HepG2 (cell line): ENCODE measurements around the gene MRGPRG. TPM values are rescaled to one million over a fixed set of nuclear protein-coding genes. Genes with fewer than 3 reads are reported as not detected.

ENCODE experiments used
- ATAC-seq: fragments of 200-7000 bp; cut with Tn5 transposase; 3 replicates; pipeline ENCODE4 v1.9.1; 2020; ENCODE audit warnings: mild to moderate bottlenecking, moderate library complexity
- BruUV-seq: library from RNA; stranded (reverse); fragments of 400-500 nt; replicated peaks from 2 replicates; lab custom pipeline; 2021; lab: Mats Ljungman, UMichigan
- CTCF ChIA-PET: fragments of 300-600 bp; formaldehyde crosslinking; extraction: SDS; loops from one replicate; lab custom pipeline; 2021; ENCODE audit warnings: low total read pairs, inconsistent platforms, low intra/inter-chr PET ratio; lab: Yijun Ruan, JAX
- POLR2A ChIA-PET: fragments of 350-600 bp; sonication (Branson Sonifier 250); formaldehyde crosslinking; loops from one replicate; lab custom pipeline; 2020; ENCODE audit warnings: antibody characterized with exemption, inconsistent platforms; lab: Yijun Ruan, JAX
- DNase-seq: peaks from one replicate; pipeline ENCODE4 v3.0.0-alpha.2; 2015; ENCODE audit warnings: low spot score
- FAIRE-seq: peaks from 3 replicates; lab custom pipeline; 2011; peaks lifted over from hg19 to GRCh38; lab: Jason Lieb, UNC
- H2AFZ ChIP-seq: one replicate; pipeline ENCODE4 v1.6.1; 2011; ENCODE audit warnings: low read length, inconsistent platforms
- H3K27ac ChIP-seq: fragments of 300-600 bp; 3 replicates; pipeline ENCODE4 v1.8.0; 2011; ENCODE audit warnings: mixed run types, mild to moderate bottlenecking, mixed read lengths, low read length, inconsistent platforms; ENCODE audit not compliant: insufficient read depth; ENCODE audit errors: extremely low read length
- H3K27me3 ChIP-seq, 2 experiments: fragments of 200-600 bp in 1 of 2; 2 replicates in 1 of 2; 3 replicates in 1 of 2; pipeline versions ENCODE4 v1.6.0 to v1.8.0; 2011; ENCODE audit warnings: low read length in 2 of 2, mild to moderate bottlenecking in 2 of 2, moderate library complexity in 2 of 2, inconsistent platforms in 1 of 2; ENCODE audit not compliant: insufficient read depth in 2 of 2, control insufficient read depth in 1 of 2
- H3K36me3 ChIP-seq, 2 experiments: fragments of 200-600 bp in 1 of 2; replicated peaks in 1 of 2; 2 replicates in 1 of 2; 3 replicates in 1 of 2; pipeline versions ENCODE4 v1.5.1 to v1.8.0; 2011; ENCODE audit warnings: low read length in 2 of 2, inconsistent platforms in 1 of 2; ENCODE audit not compliant: insufficient read depth in 2 of 2, control insufficient read depth in 1 of 2
- H3K4me1 ChIP-seq: 2 replicates; pipeline ENCODE4 v1.5.1; 2012; ENCODE audit warnings: low read length, inconsistent platforms; ENCODE audit not compliant: insufficient read depth
- H3K4me2 ChIP-seq: 2 replicates; pipeline ENCODE4 v1.6.0; 2011; ENCODE audit warnings: low read depth, low read length, inconsistent platforms
- H3K4me3 ChIP-seq, 3 experiments: fragments of 200-600 bp in 1 of 3; sonication (generic), shearing (Covaris generic) in 1 of 3; replicated peaks in 1 of 3; 2 replicates each; pipeline ENCODE4 v1.5.1; 2011 to 2016; ENCODE audit warnings: low read length in 3 of 3, inconsistent platforms in 2 of 3, low read depth in 2 of 3, mild to moderate bottlenecking in 2 of 3, control low read depth in 1 of 3, mixed read lengths in 1 of 3; ENCODE audit not compliant: insufficient read depth in 1 of 3
- H3K79me2 ChIP-seq: one replicate; pipeline ENCODE4 v1.6.1; 2011; ENCODE audit warnings: low read length, inconsistent platforms; ENCODE audit not compliant: insufficient read depth
- H3K9ac ChIP-seq: 2 replicates; pipeline ENCODE4 v1.6.0; 2011; ENCODE audit warnings: mild to moderate bottlenecking, low read depth, low read length, inconsistent platforms; ENCODE audit not compliant: insufficient read depth
- H3K9me3 ChIP-seq: 2 replicates; pipeline ENCODE4 v1.5.1; 2012; ENCODE audit warnings: mild to moderate bottlenecking, low read length
- H4K20me1 ChIP-seq: 2 replicates; pipeline ENCODE4 v1.6.0; 2011; ENCODE audit warnings: inconsistent platforms, mild to moderate bottlenecking, low read length, moderate library complexity; ENCODE audit not compliant: insufficient read depth
- ATF7-NPFF ChIP-seq: sonication (generic); formaldehyde crosslinking; IDR thresholded peaks from 2 replicates; pipeline ENCODE4 v1.8.1; 2023; ENCODE audit warnings: mild to moderate bottlenecking, low read depth, missing genetic modification reagents, moderate library complexity
- CBX2 ChIP-seq, 2 experiments: fragments of 200-600 bp in 1 of 2; sonication (generic); formaldehyde crosslinking in 1 of 2; IDR thresholded peaks; 2 replicates each; pipeline versions ENCODE4 v1.7.0 to v1.8.1; 2018 to 2022; ENCODE audit warnings: low read depth in 2 of 2, low read length in 1 of 2, mild to moderate bottlenecking in 1 of 2, missing genetic modification reagents in 1 of 2
- KDM1A ChIP-seq: IDR thresholded peaks from 2 replicates; pipeline ENCODE4 v1.6.1; 2016; ENCODE audit warnings: missing compliant biosample characterization
- MAFF ChIP-seq: IDR thresholded peaks from 2 replicates; pipeline ENCODE4 v1.6.1; 2011; ENCODE audit warnings: low read depth, low read length, improper control_type of control experiment
- NR1H2 ChIP-seq: sonication (generic); formaldehyde crosslinking; IDR thresholded peaks from 2 replicates; pipeline ENCODE4 v1.8.1; 2022; ENCODE audit warnings: low read depth, missing genetic modification reagents, borderline replicate concordance
- RBM39 ChIP-seq: fragments of 200-400 bp; formaldehyde crosslinking; IDR thresholded peaks from one replicate; pipeline ENCODE4 v1.6.1; 2018; ENCODE audit warnings: antibody characterized with exemption, mild to moderate bottlenecking, low read depth, low read length; ENCODE audit not compliant: poor library complexity, severe bottlenecking
- SAFB2 ChIP-seq: sonication (generic); formaldehyde crosslinking; IDR thresholded peaks from 2 replicates; pipeline ENCODE4 v1.5.1; 2020; ENCODE audit warnings: missing genetic modification reagents, low read depth, mild to moderate bottlenecking, borderline replicate concordance
- ZFP36L2 ChIP-seq: sonication (generic); formaldehyde crosslinking; IDR thresholded peaks from 2 replicates; pipeline ENCODE4 v1.4.0; 2020; ENCODE audit warnings: missing genetic modification reagents
- ZMYM3 ChIP-seq: sonication (generic); formaldehyde crosslinking; IDR thresholded peaks from 2 replicates; pipeline ENCODE4 v1.5.1; 2020; ENCODE audit warnings: mild to moderate bottlenecking, missing genetic modification reagents
- WGBS: methylation state at CpG from one replicate; pipeline ENCODE4 v1.1.6; 2017; ENCODE audit warnings: low lambda C conversion rate; 5-methylcytosine and 5-hydroxymethylcytosine counted together
- in situ Hi-C: cut with HindIII; loops from 2 replicates; pipeline ENCODE4 v1.10.0; 2017; ENCODE audit warnings: low pct_unique_long_range_greater_than_20kb; ENCODE audit not compliant: extremely low pct_ligation_motif_present
- intact Hi-C: fragments of 100-400 bp; cut with micrococcal nuclease; formaldehyde crosslinking; loops from one replicate; pipeline ENCODE4 v1.10.0; 2022; ENCODE audit not compliant: unreplicated experiment
- polyA plus RNA-seq, 8 experiments: library from polyadenylated mRNA; depleted of rRNA in 3 of 8; stranded (reverse) in 7 of 8; unstranded in 1 of 8; fragments of >200 nt; fragmentation: Illumina TruSeq in 4 of 8; extraction: Trizol in 4 of 8; gene quantifications; 2 replicates each; pipeline versions ENCODE4 v1.2.1 to v1.2.3, GENCODE V29; 2011 to 2016; ENCODE audit warnings: low read depth in 4 of 8, missing spikeins in 1 of 8, mixed read lengths in 1 of 8; ENCODE audit not compliant: insufficient read depth in 1 of 8
- total RNA-seq, 5 experiments: library from RNA; depleted of rRNA; stranded (reverse); fragments of >200 nt; fragmentation: Illumina TruSeq; extraction: Trizol; gene quantifications; 2 replicates each; pipeline ENCODE4 v1.2.3, GENCODE V29; 2016; ENCODE audit warnings: low read depth in 1 of 5
- TF ChIP-seq, protein P1 (sequence below): sonication (generic); formaldehyde crosslinking; IDR thresholded peaks from 2 replicates; pipeline ENCODE4 v1.4.0; 2020; ENCODE audit warnings: missing genetic modification reagents
- TF ChIP-seq, protein P2 (sequence below): sonication (generic); formaldehyde crosslinking; IDR thresholded peaks from 2 replicates; pipeline ENCODE4 v1.4.0; 2020; ENCODE audit warnings: mild to moderate bottlenecking, missing genetic modification reagents, borderline replicate concordance

The MRGPRG gene
- total and polyA plus RNA-seq, 2 of the 13 experiments (the other 11 are each of a cell fraction or from before 2014, with no cell fraction given) = not detected

DNA sequence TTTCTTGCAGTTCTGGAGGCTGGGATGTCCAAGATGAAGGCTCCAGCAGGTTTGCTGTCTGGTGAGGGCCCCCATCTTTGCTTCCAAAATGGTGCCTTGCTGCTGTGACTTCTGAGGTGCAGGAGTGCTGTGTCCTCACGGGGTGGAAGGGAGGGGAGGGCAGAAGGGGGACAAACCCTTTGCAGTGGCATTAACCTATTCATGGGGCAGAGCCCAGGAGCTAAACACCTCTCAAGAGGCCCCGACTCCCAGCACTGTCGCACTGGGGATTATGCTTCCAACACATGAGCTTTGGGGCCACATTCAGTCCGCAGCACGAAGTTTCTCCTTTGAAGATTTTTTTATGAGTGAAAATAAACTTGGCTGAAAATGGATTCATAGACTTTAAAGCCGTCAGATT lies 28.0 kb downstream of the MRGPRG start:
- POLR2A ChIA-PET = no interaction called here
- Histone ChIP-seq H3K4me2 (no peak overlapping the region), H3K9me3 (no peaks in the 10 kb centered on the region), H3K4me3 (no peak overlapping the region), H4K20me1 (no peaks in the 10 kb centered on the region), H2AFZ (no peak overlapping the region), H3K27me3 (peaks cover 10 to 68% of the 10 kb centered on the region in 2 experiments), H3K9ac (no peak overlapping the region), H3K27ac (no peak overlapping the region), H3K4me1 (no peaks in the 10 kb centered on the region)
- intact Hi-C loops = no loop called here
- no TSS peak for BruUV-seq
- no peak for FAIRE-seq
- no peak for ATAC-seq
- WGBS = 17% methylated on average over 6 of the region's 6 CpGs
- no peak for TF ChIP-seq NR1H2 (CRISPR knock-in tag)
- TF ChIP-seq, protein P1, sequence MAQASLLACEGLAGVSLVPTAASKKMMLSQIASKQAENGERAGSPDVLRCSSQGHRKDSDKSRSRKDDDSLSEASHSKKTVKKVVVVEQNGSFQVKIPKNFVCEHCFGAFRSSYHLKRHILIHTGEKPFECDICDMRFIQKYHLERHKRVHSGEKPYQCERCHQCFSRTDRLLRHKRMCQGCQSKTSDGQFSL (CRISPR knock-in tag) = no peak
- TF ChIP-seq CBX2 (IDR thresholded peaks at IDR 0.05; ENCODE audit: low read depth, low read length) = no peak
- no peak for TF ChIP-seq CBX2 (CRISPR knock-in tag; IDR thresholded peaks at IDR 0.05; ENCODE audit: low read depth)
- no peak for TF ChIP-seq ATF7-NPFF
- TF ChIP-seq, all 625 proteins: peak for 0
- Histone ChIP-seq H3K79me2 (no peaks in the 10 kb centered on the region), H3K36me3 (no peaks in the 10 kb centered on the region)
- in situ Hi-C loops = no loop called here
- no peak for DNase-seq
- CTCF ChIA-PET = no interaction called here

DNA sequence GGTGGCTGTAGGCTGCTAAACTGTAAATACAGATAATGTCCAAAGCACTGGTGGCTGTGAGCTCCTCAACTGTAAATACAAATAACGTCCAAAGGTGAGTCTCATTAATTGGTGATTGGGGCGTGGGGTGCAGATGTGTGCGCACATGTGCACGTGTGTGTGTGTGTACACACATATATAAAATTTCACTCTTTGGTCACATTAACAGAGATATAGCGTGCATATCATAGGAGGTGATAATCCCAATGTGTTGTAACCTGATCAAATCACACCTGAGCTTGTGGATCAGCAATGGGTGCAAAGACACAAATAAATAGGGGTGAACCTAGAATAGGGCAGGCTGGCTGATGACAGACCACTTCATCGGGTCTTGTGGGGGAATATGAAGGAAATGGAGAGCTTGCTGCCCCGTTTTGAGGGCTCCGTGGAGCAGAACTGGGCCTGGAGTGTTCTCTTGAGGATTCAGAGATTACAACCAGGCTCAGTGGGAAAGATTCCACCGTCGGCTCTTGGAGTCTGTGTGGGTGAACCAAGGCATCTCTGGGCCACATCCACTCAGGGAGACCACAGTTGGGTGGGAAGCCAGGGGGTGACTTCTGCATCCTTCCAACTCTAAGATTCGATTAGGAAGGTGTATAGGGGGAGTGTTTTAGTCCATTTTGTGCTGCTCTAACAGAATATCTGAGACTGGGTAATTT lies 28.6 kb downstream of the MRGPRG start:
- FAIRE-seq (no peak), DNase-seq (no peak), ATAC-seq (no peak)
- no peaks in the 10 kb centered on the region for H4K20me1 ChIP-seq
- no peaks in the 10 kb centered on the region for H3K79me2 ChIP-seq
- H3K9me3 ChIP-seq = no peaks in the 10 kb centered on the region
- no peak overlapping the region for H2AFZ ChIP-seq
- ChIA-PET CTCF (no interaction called here), POLR2A (no interaction called here)
- WGBS = 28% methylated on average over 11 of the region's 11 CpGs
- peaks cover 10 to 67% of the 10 kb centered on the region in 2 experiments for H3K27me3 ChIP-seq
- H3K36me3 ChIP-seq = no peaks in the 10 kb centered on the region
- no peak overlapping the region for H3K4me2 ChIP-seq
- in situ Hi-C loops (no loop called here), intact Hi-C loops (no loop called here)
- no peak overlapping the region for H3K27ac ChIP-seq
- TF ChIP-seq RBM39 = no peak
- TF ChIP-seq, protein P2, sequence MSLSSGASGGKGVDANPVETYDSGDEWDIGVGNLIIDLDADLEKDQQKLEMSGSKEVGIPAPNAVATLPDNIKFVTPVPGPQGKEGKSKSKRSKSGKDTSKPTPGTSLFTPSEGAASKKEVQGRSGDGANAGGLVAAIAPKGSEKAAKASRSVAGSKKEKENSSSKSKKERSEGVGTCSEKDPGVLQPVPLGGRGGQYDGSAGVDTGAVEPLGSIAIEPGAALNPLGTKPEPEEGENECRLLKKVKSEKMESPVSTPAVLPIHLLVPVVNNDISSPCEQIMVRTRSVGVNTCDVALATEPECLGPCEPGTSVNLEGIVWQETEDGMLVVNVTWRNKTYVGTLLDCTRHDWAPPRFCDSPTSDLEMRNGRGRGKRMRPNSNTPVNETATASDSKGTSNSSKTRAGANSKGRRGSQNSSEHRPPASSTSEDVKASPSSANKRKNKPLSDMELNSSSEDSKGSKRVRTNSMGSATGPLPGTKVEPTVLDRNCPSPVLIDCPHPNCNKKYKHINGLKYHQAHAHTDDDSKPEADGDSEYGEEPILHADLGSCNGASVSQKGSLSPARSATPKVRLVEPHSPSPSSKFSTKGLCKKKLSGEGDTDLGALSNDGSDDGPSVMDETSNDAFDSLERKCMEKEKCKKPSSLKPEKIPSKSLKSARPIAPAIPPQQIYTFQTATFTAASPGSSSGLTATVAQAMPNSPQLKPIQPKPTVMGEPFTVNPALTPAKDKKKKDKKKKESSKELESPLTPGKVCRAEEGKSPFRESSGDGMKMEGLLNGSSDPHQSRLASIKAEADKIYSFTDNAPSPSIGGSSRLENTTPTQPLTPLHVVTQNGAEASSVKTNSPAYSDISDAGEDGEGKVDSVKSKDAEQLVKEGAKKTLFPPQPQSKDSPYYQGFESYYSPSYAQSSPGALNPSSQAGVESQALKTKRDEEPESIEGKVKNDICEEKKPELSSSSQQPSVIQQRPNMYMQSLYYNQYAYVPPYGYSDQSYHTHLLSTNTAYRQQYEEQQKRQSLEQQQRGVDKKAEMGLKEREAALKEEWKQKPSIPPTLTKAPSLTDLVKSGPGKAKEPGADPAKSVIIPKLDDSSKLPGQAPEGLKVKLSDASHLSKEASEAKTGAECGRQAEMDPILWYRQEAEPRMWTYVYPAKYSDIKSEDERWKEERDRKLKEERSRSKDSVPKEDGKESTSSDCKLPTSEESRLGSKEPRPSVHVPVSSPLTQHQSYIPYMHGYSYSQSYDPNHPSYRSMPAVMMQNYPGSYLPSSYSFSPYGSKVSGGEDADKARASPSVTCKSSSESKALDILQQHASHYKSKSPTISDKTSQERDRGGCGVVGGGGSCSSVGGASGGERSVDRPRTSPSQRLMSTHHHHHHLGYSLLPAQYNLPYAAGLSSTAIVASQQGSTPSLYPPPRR (CRISPR knock-in tag) = no peak
- TF ChIP-seq SAFB2 = no peak
- TF ChIP-seq ZMYM3 (CRISPR knock-in tag) = peak; percentile 82
- TF ChIP-seq KDM1A (CRISPR knock-in tag) = no peak
- TF ChIP-seq ZFP36L2 (CRISPR knock-in tag) = no peak
- TF ChIP-seq MAFF = no peak
- no peaks in the 10 kb centered on the region for H3K4me1 ChIP-seq
- no peak overlapping the region for H3K9ac ChIP-seq
- no peak overlapping the region for H3K4me3 ChIP-seq
- BruUV-seq = no TSS peak
